Measurements from ENCODE around the gene MCTP1.

- TF ChIP-seq FOXM1 (IDR thresholded peaks at IDR 0.05; ENCODE audit: borderline replicate concordance) (no peak), SUZ12 (IDR thresholded peaks at IDR 0.05) (no peak), FOXK2 (IDR thresholded peaks at IDR 0.05) (no peak), NFRKB (IDR thresholded peaks at IDR 0.05) (no peak)
These were observed 154.0 kb downstream of the MCTP1 start for GRCh38 chr5:95130941-95131340.
